RWPE1 (cell line): ENCODE data around the gene UHRF1.

ENCODE experiments used
- CTCF ChIA-PET: fragments of 350-600 bp; sonication (Branson Sonifier 250); formaldehyde crosslinking; extraction: SDS; loops from one replicate; lab custom pipeline; 2021; lab: Yijun Ruan, JAX
- POLR2A ChIA-PET: fragments of 400-600 bp; formaldehyde crosslinking; extraction: SDS; loops from one replicate; lab custom pipeline; 2020; ENCODE audit warnings: antibody characterized with exemption; ENCODE audit not compliant: low non-redundant PET; lab: Yijun Ruan, JAX
- DNase-seq: peaks from one replicate; pipeline ENCODE4 v3.0.0; 2012; ENCODE audit warnings: low spot score
- H3K27ac ChIP-seq: fragments of 450-650 bp; 2 replicates; pipeline ENCODE4 v1.5.1; 2017
- CTCF ChIP-seq: fragments of 450-650 bp; conservative IDR thresholded peaks from 2 replicates; pipeline ENCODE4 v1.5.1; 2017; ENCODE audit warnings: low read depth, mild to moderate bottlenecking

Gene UHRF1

GRCh38 chr19:4913996-4914735 lies 4.9 kb downstream of the UHRF1 start:
- no peak for TF ChIP-seq CTCF
- no peak for DNase-seq
- H3K27ac ChIP-seq: peak overlapping the region; percentile 94
- ChIA-PET POLR2A (no interaction called here), CTCF (interaction anchor here (0.7 to 1.3 kb wide), 4 partner anchors 103 to 320 kb away, joined by 3 to 4 read pairs (median 4); no protein-coding TSS in a partner anchor)

GRCh38 chr19:4914736-4915501 lies 5.6 kb downstream of the UHRF1 start:
- DNase-seq: peak; percentile 93
- POLR2A ChIA-PET: no interaction called here
- CTCF ChIA-PET: interaction anchor here (1.2 to 1.3 kb wide), 2 partner anchors 105 to 117 kb away, joined by 3 read pairs; no protein-coding TSS in a partner anchor
- peak overlapping the region; percentile 94 for H3K27ac ChIP-seq
- no peak for TF ChIP-seq CTCF

GRCh38 chr19:4916292-4917082 lies 7.2 kb downstream of the UHRF1 start:
- CTCF ChIA-PET: interaction anchor here (0.6 to 0.7 kb wide), 2 partner anchors 9 to 65 kb away, joined by 3 read pairs; no protein-coding TSS in a partner anchor

GRCh38 chr19:4922530-4923275 lies 13.4 kb downstream of the UHRF1 start:
- ChIA-PET POLR2A (interaction anchor here (0.5 kb wide), 1 partner anchor 106 kb away, joined by 3 read pairs; no protein-coding TSS in a partner anchor), CTCF (no interaction called here)
- DNase-seq: no peak
- TF ChIP-seq CTCF: no peak
- H3K27ac ChIP-seq: peak overlapping the region; percentile 11

More at GRCh38 chr19:4916292-4917082, 7.2 kb downstream of the UHRF1 start:
- POLR2A ChIA-PET: no interaction called here
- no peak for TF ChIP-seq CTCF
- H3K27ac ChIP-seq: peak overlapping the region; percentile 94
- DNase-seq: no peak

GRCh38 chr19:4923276-4923747 lies 14.0 kb downstream of the UHRF1 start:
- H3K27ac ChIP-seq: peak overlapping the region; percentile 11
- ChIA-PET CTCF (no interaction called here), POLR2A (no interaction called here)
- no peak for TF ChIP-seq CTCF
- DNase-seq: no peak
